HG02840 (cell line): ENCODE data around the gene PRXL2B.
"Not testable (repeated sequence)": the region's sequence is repeated elsewhere in the genome, so short reads cannot be mapped to it uniquely, and the experiment has no call there.

Experiments used
- ATAC-seq: cut with Tn5 transposase; IDR thresholded peaks from one replicate; pipeline ENCODE4 v1.9.1; 2021; ENCODE audit warnings: mild to moderate bottlenecking, moderate library complexity, moderate number of reproducible peaks; ENCODE audit not compliant: unreplicated experiment, low FRiP score

Gene PRXL2B

GRCh38 chr1:2563205-2563604 is 23.4 kb upstream of the PRXL2B start:
- ATAC-seq = no peak

- no peak for ATAC-seq
Observed at GRCh38 chr1:2564006-2564814, 22.4 kb upstream of the PRXL2B start.

- no peak for ATAC-seq
Observed at GRCh38 chr1:2564815-2565374, 21.7 kb upstream of the PRXL2B start.

GRCh38 chr1:2566101-2567045 is 20.2 kb upstream of the PRXL2B start:
- no peak for ATAC-seq

- ATAC-seq = no peak
Observed at GRCh38 chr1:2567083-2567679, 19.4 kb upstream of the PRXL2B start.

GRCh38 chr1:2568187-2568816 is 18.3 kb upstream of the PRXL2B start:
- ATAC-seq = not testable (repeated sequence)

GRCh38 chr1:2569060-2569459 is 17.5 kb upstream of the PRXL2B start:
- no peak for ATAC-seq

- not testable (repeated sequence) for ATAC-seq
Observed at GRCh38 chr1:2569703-2570102, 16.9 kb upstream of the PRXL2B start.

- no peak for ATAC-seq
Observed at GRCh38 chr1:2570332-2570731, 16.2 kb upstream of the PRXL2B start.

GRCh38 chr1:2571348-2571747 is 15.2 kb upstream of the PRXL2B start:
- ATAC-seq = no peak

GRCh38 chr1:2573250-2573920 is 13.2 kb upstream of the PRXL2B start:
- no peak for ATAC-seq

GRCh38 chr1:2574350-2574749 is 12.2 kb upstream of the PRXL2B start:
- no peak for ATAC-seq

GRCh38 chr1:2575801-2576663 is 10.5 kb upstream of the PRXL2B start:
- ATAC-seq = no peak

GRCh38 chr1:2577565-2578075 is 9.0 kb upstream of the PRXL2B start:
- ATAC-seq = peak; percentile 29

GRCh38 chr1:2578758-2579118 is 7.8 kb upstream of the PRXL2B start:
- no peak for ATAC-seq

- no peak for ATAC-seq
Observed at GRCh38 chr1:2580691-2581090, 5.9 kb upstream of the PRXL2B start.

GRCh38 chr1:2582391-2582790 is 4.2 kb upstream of the PRXL2B start:
- ATAC-seq = no peak

GRCh38 chr1:2583331-2583791 is 3.2 kb upstream of the PRXL2B start:
- ATAC-seq = no peak
